AG04450 (cell line): Measurements from ENCODE around the gene CEL. TPM values are rescaled to one million over a fixed set of nuclear protein-coding genes. Genes with fewer than 3 reads are reported as not detected.

Source experiments
- CTCF ChIA-PET: fragments of 300-600, 350-600 bp; formaldehyde crosslinking; extraction: SDS; loops from one replicate; lab custom pipeline; 2022; ENCODE audit warnings: antibody characterized with exemption, inconsistent platforms; lab: Charles Lee
- POLR2A ChIA-PET: fragments of 350-600 bp; formaldehyde crosslinking; extraction: SDS; loops from one replicate; lab custom pipeline; 2021; ENCODE audit warnings: antibody characterized with exemption, inconsistent platforms; lab: Yijun Ruan, JAX
- DNase-seq: peaks from one replicate; pipeline ENCODE4 v3.0.0-alpha.2; 2011; ENCODE audit warnings: low read depth, low spot score
- H3K27ac ChIP-seq: one replicate; pipeline ENCODE4 v1.5.1; 2012; ENCODE audit warnings: low read depth, low read length, control low read depth
- H3K27me3 ChIP-seq: one replicate; pipeline ENCODE4 v1.6.0; 2012; ENCODE audit warnings: low read length; ENCODE audit not compliant: control insufficient read depth, insufficient read depth
- H3K4me3 ChIP-seq: 2 replicates; pipeline ENCODE4 v1.5.1; 2011; ENCODE audit warnings: mild to moderate bottlenecking, low read depth, low read length, control low read depth
- H3K9me3 ChIP-seq: 2 replicates; pipeline ENCODE4 v1.5.1; 2012; ENCODE audit warnings: low read length; ENCODE audit not compliant: control insufficient read depth, insufficient read depth
- polyA plus RNA-seq: library from polyadenylated mRNA; depleted of rRNA; stranded (reverse); fragments of >200 nt; gene quantifications from 2 replicates; pipeline ENCODE4 v1.2.3, GENCODE V29; 2011
- TF ChIP-seq, protein P1 (sequence below): IDR thresholded peaks from 2 replicates; pipeline ENCODE4 v1.5.1; 2011; ENCODE audit warnings: low read depth, low read length, control low read depth, inconsistent platforms

Gene CEL
- polyA plus RNA-seq, 1 experiment = 0.24 TPM

DNA sequence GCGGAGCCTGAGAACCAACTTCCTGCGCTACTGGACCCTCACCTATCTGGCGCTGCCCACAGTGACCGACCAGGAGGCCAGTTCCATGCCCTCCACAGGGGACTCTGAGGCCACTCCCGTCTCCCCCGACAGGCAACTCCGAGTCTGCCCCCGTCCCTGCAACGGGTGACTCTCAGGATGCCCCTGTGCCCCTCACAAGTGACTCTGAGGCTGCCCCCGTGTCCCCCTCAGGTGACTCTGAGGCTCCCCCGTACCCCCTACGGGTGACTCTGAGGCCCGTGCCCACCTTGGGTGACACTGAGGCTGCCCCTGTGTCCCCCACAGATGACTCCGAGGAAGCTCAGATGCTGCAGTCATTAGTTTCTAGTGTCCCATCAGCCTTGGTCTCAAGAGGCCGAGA lies 25.1 kb downstream of the CEL start:
- CTCF ChIA-PET = no interaction called here
- Histone ChIP-seq H3K9me3 (no peaks in the 10 kb centered on the region), H3K27ac (no peak overlapping the region), H3K27me3 (peaks cover 2% of the 10 kb centered on the region), H3K4me3 (no peak overlapping the region)
- POLR2A ChIA-PET = no interaction called here
- DNase-seq = no peak
- TF ChIP-seq, protein P1, sequence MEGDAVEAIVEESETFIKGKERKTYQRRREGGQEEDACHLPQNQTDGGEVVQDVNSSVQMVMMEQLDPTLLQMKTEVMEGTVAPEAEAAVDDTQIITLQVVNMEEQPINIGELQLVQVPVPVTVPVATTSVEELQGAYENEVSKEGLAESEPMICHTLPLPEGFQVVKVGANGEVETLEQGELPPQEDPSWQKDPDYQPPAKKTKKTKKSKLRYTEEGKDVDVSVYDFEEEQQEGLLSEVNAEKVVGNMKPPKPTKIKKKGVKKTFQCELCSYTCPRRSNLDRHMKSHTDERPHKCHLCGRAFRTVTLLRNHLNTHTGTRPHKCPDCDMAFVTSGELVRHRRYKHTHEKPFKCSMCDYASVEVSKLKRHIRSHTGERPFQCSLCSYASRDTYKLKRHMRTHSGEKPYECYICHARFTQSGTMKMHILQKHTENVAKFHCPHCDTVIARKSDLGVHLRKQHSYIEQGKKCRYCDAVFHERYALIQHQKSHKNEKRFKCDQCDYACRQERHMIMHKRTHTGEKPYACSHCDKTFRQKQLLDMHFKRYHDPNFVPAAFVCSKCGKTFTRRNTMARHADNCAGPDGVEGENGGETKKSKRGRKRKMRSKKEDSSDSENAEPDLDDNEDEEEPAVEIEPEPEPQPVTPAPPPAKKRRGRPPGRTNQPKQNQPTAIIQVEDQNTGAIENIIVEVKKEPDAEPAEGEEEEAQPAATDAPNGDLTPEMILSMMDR = no peak

DNA sequence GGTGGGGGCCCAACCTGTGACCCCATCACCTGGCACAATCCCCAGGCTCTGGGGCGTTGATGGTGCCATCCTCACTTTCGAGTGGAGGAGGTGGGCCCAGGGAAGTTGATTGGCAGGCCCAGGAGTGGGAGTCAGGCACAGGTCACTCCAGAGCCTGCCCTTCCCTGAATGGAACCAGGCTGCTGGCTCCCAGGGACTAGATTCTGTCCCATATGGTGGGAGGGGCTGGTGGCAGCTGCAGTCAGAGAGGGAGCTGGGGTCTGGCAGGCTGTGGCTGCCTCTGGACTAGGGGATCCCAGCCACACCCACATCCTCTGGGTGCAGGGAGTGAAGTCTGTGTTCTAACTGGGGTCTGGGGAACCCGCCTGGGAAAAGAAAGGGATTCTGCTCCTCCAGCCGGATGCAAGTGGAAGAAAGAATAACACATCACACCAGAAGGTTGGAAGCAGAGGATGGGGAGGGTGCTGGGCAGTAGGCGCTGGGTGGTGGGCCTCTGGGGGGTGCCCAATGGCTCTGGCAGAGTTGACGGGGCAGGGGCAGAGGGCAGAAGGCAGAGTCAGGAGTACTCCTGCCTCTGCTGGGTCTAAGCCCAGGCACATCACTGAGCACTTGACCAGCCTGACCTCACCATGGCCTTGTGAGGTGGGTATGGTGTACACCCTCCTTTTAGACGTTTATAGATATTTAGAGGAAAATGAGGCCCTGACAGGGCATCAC lies 25.8 kb downstream of the CEL start:
- ChIA-PET CTCF (no interaction called here), POLR2A (no interaction called here)
- H3K27ac ChIP-seq = no peak overlapping the region

DNA sequence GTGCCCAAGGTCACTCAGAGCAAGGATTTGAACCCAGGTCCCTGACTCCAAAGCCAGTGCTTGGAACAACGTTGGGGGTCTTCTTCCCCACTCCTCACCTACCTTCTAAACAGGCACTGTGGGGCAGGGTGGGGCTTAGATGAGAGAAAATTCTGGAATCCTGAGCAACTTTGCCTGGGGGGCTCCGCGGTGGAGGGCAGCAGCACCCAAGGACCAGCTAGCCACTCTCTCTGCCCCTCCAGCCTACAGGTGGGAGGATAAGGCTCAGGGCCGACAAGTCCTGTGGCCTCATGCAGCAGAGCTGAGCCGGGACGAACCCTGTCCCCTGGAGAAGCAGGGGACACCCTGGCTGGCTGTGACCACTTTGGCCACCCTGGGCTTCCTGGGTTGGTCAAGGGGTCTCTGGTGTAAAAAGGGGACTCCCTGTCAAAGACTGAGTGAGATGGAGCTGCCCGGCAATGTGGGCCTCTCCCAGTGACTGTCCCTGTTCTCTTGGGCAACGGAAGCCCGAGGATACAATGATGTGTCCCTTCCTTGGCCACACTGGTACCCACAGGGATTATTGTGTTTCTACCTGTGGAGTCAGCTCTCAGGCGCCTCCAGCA lies 26.5 kb downstream of the CEL start:
- CTCF ChIA-PET = no interaction called here
- POLR2A ChIA-PET = no interaction called here
- peaks cover 2% of the 10 kb centered on the region for H3K27me3 ChIP-seq

More for the DNA sequence above, 25.8 kb downstream of the CEL start:
- TF ChIP-seq, protein P1 = no peak
- no peak for DNase-seq
- Histone ChIP-seq H3K27me3 (peaks cover 2% of the 10 kb centered on the region), H3K9me3 (no peaks in the 10 kb centered on the region), H3K4me3 (no peak overlapping the region)

DNA sequence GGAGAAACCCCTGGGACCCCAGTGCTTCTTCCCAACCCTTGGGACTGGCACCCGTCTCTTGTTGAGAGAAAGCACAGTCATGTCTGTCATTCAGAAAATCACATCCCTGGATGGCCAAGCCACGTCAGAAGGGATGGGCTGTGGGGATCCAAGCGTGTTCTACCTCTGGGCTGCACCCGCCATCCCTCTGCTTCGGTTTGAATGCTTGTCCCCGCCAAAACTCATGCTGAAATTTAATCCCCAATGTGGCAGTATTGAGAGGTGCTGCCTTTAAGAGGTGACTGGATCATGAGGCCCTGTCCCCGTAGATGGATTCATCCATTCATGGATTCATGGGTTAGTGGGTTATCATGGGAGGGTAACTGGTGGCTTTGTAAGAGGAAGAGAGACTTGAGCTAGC lies 27.0 kb downstream of the CEL start:
- POLR2A ChIA-PET = no interaction called here
- Histone ChIP-seq H3K9me3 (no peaks in the 10 kb centered on the region), H3K4me3 (no peak overlapping the region), H3K27ac (no peak overlapping the region), H3K27me3 (peaks cover 2% of the 10 kb centered on the region)
- DNase-seq = no peak
- CTCF ChIA-PET = interaction anchor here (2.1 kb wide), 1 partner anchor 56 kb away, joined by 10 read pairs; no protein-coding TSS in a partner anchor
- TF ChIP-seq, protein P1 = no peak

More for the DNA sequence above, 26.5 kb downstream of the CEL start:
- Histone ChIP-seq H3K27ac (no peak overlapping the region), H3K9me3 (no peaks in the 10 kb centered on the region), H3K4me3 (no peak overlapping the region)
- DNase-seq = no peak
- TF ChIP-seq, protein P1 = no peak

DNA sequence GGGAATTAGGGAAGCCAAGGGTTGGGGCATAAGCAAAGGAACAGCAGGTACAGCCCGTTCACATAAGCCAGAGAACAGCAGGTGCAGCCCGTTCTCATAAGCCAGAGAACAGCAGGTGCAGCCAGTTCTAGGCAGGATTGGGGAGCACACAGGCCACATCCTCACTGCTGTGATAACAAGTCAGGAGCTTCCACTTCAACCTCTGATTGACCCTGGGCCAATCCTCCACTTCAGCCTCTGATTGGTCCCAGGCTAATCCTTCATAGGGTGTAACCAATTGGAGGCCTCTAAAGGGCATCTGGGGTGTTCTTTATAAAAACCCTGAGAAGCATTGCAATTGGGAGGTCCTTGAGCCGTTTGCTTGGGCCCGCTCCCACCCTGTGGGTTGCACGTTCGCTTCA lies 27.5 kb downstream of the CEL start:
- TF ChIP-seq, protein P1 = no peak

More for the DNA sequence above, 27.5 kb downstream of the CEL start:
- CTCF ChIA-PET = interaction anchor here (0.7 to 2.1 kb wide), 2 partner anchors 55 to 58 kb away, joined by 3 to 10 read pairs; no protein-coding TSS in a partner anchor
- POLR2A ChIA-PET = interaction anchor here (0.7 kb wide), 1 partner anchor 329 kb away, joined by 9 read pairs; no protein-coding TSS in a partner anchor
- H3K4me3 ChIP-seq = no peak overlapping the region
- no peak overlapping the region for H3K27ac ChIP-seq
- H3K9me3 ChIP-seq = no peaks in the 10 kb centered on the region
- H3K27me3 ChIP-seq = peaks cover 2% of the 10 kb centered on the region
- no peak for DNase-seq
